Subcutaneous abdominal adipose tissue (tissue), 5 donors: ENCODE results near the gene IL1RAPL1.
"Not testable (repeated sequence)": the region's sequence is repeated elsewhere in the genome, so short reads cannot be mapped to it uniquely, and the experiment has no call there.

ENCODE experiments used
- H3K27ac ChIP-seq: one replicate; pipeline ENCODE4 v1.7.0; 2013; ENCODE audit warnings: low read depth, mild to moderate bottlenecking, inconsistent platforms, low read length, moderate library complexity
- H3K27me3 ChIP-seq, 5 donors: one replicate each; pipeline ENCODE4 v1.7.0; 2013; ENCODE audit warnings: low read length in 5 of 5, inconsistent platforms in 1 of 5; ENCODE audit not compliant: control insufficient read depth in 5 of 5, insufficient read depth in 4 of 5
- H3K36me3 ChIP-seq, 5 donors: one replicate each; pipeline ENCODE4 v1.7.0; 2013; ENCODE audit warnings: low read length in 5 of 5; ENCODE audit not compliant: control insufficient read depth in 5 of 5, insufficient read depth in 5 of 5
- H3K4me1 ChIP-seq, 5 donors: one replicate each; pipeline ENCODE4 v1.7.0; 2013; ENCODE audit warnings: low read length in 5 of 5, mild to moderate bottlenecking in 3 of 5, moderate library complexity in 1 of 5; ENCODE audit not compliant: control insufficient read depth in 5 of 5, insufficient read depth in 5 of 5
- H3K4me3 ChIP-seq, 5 donors: one replicate each; pipeline ENCODE4 v1.7.0; 2013; ENCODE audit warnings: low read length in 5 of 5, low read depth in 1 of 5
- H3K9ac ChIP-seq, 5 donors: one replicate each; pipeline ENCODE4 v1.7.0; 2013; ENCODE audit warnings: low read length in 5 of 5, mild to moderate bottlenecking in 4 of 5, moderate library complexity in 3 of 5
- H3K9me3 ChIP-seq, 5 donors: one replicate each; pipeline ENCODE4 v1.7.0; 2013; ENCODE audit warnings: low read length in 5 of 5; ENCODE audit not compliant: control insufficient read depth in 5 of 5
- donor health status: healthy.
- donor health status: healthy.
- donor health status: healthy.
- donor health status: healthy.
- donor health status: healthy.

IL1RAPL1 gene

GRCh38 chrX:29113221-29113620 is 526.0 kb downstream of the IL1RAPL1 start:
- peaks cover 0 to 3% (median 0%) of the 10 kb centered on the region in 5 donors for H3K27me3 ChIP-seq
- H3K36me3 ChIP-seq: no peaks in the 10 kb centered on the region
- no peaks in the 10 kb centered on the region for H3K9me3 ChIP-seq
- H3K4me3 ChIP-seq: no peak overlapping the region
- no peak overlapping the region for H3K27ac ChIP-seq
- H3K4me1 ChIP-seq: no peaks in the 10 kb centered on the region
- no peak overlapping the region for H3K9ac ChIP-seq

- H3K9ac ChIP-seq, H3K27ac ChIP-seq, H3K4me3 ChIP-seq, H3K27me3 ChIP-seq, H3K4me1 ChIP-seq, H3K36me3 ChIP-seq, H3K9me3 ChIP-seq: not testable (repeated sequence)
Observed at GRCh38 chrX:29122817-29123216, 535.6 kb downstream of the IL1RAPL1 start.

DNA sequence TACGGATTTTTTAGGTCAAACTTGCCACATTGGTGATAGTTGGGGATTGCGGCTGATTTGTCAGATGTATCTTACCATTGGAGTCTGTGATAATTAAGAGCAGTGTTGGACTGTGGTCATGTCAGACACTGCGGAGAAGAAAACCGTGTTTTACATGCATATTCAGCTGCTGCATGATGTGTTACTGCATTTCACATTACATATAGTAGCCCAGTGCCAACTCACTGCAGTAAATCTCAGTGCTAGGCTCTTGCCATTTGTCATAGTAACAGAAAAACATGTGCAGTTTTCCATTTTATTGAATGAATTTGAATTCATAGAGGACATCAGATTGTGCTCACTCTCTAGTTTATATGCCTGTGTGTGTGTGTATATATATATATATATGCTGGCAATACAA is 543.7 kb downstream of the IL1RAPL1 start:
- Histone ChIP-seq H3K4me3 (no peak overlapping the region), H3K27ac (no peak overlapping the region), H3K9ac (no peak overlapping the region), H3K36me3 (no peaks in the 10 kb centered on the region), H3K27me3 (no peaks in the 10 kb centered on the region), H3K9me3 (no peaks in the 10 kb centered on the region), H3K4me1 (no peaks in the 10 kb centered on the region)

DNA sequence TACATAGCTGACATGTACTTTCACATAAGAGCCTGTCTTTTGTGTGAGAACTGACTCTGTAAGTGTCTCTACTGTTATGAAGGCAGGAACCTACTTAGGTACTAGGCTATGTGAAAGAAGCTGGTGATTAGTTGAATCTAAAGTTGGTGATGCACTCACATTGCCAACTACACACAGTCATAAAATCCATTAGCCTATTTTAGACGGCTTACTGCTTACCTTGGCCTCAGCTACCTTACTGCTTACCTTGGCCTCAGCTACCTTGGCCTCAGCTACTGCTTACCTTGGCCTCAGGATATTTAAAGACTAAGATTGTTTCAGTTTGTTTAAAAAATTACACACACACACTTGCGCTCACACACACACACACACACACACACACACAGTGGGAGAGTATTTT is 549.7 kb downstream of the IL1RAPL1 start:
- H3K36me3 ChIP-seq: no peaks in the 10 kb centered on the region

DNA sequence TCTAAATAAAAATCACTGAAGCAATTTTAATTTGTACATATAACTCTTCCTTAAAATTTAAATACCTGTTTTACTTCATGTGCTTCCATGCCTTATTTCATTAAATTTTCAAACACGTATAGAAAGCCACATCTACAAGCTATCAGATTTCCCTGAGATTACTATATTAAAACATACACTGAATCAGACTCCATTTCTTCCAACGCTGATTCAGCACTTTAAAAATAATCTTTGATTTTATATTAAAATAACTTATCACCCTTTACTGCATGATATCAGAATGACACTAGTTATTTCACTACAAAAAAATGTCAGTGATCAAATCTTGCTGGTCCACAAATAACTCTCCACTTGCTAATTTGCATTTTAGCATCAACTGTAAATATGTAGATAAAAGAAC is 550.8 kb downstream of the IL1RAPL1 start:
- no peak overlapping the region for H3K4me3 ChIP-seq
- H3K9me3 ChIP-seq: no peaks in the 10 kb centered on the region
- no peaks in the 10 kb centered on the region for H3K36me3 ChIP-seq
- no peaks in the 10 kb centered on the region for H3K4me1 ChIP-seq
- no peaks in the 10 kb centered on the region for H3K27me3 ChIP-seq
- no peak overlapping the region for H3K27ac ChIP-seq
- no peak overlapping the region for H3K9ac ChIP-seq

More for the DNA sequence above, 549.7 kb downstream of the IL1RAPL1 start:
- Histone ChIP-seq H3K9me3 (no peaks in the 10 kb centered on the region), H3K4me1 (no peaks in the 10 kb centered on the region), H3K27me3 (no peaks in the 10 kb centered on the region), H3K27ac (no peak overlapping the region), H3K4me3 (no peak overlapping the region), H3K9ac (no peak overlapping the region)

DNA sequence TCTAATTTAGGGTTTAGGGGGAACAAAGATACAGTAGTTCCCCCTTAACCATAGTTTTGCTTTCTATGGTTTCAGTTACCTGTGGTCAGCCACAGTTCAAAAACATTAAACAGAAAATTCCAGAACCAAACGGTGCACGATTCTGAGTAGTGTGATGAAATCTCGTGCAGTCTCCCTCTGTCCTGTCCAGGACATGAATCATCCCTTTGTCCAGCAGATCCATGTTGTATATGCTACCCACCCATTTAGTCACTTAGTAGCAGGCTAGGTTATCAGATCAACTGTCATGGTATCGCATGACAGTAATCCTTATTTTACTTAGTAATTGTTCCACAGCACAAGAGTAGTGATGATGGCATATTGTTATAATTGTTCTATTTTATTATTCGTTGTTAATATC is 556.1 kb downstream of the IL1RAPL1 start:
- H3K36me3 ChIP-seq: no peaks in the 10 kb centered on the region
- H3K27me3 ChIP-seq: no peaks in the 10 kb centered on the region
- H3K4me1 ChIP-seq: no peaks in the 10 kb centered on the region
- no peak overlapping the region for H3K4me3 ChIP-seq
- no peak overlapping the region for H3K9ac ChIP-seq
- H3K27ac ChIP-seq: no peak overlapping the region
- H3K9me3 ChIP-seq: no peaks in the 10 kb centered on the region

- Histone ChIP-seq H3K27ac (no peak overlapping the region), H3K9me3 (no peaks in the 10 kb centered on the region), H3K36me3 (no peaks in the 10 kb centered on the region)
Observed at GRCh38 chrX:29143756-29144155, 556.5 kb downstream of the IL1RAPL1 start.

GRCh38 chrX:29145316-29145715 is 558.1 kb downstream of the IL1RAPL1 start:
- Histone ChIP-seq H3K4me3 (no peak overlapping the region), H3K9me3 (no peaks in the 10 kb centered on the region)

More at GRCh38 chrX:29143756-29144155, 556.5 kb downstream of the IL1RAPL1 start:
- H3K9ac ChIP-seq: no peak overlapping the region
- H3K27me3 ChIP-seq: no peaks in the 10 kb centered on the region
- no peaks in the 10 kb centered on the region for H3K4me1 ChIP-seq
- H3K4me3 ChIP-seq: no peak overlapping the region

GRCh38 chrX:29148511-29148910 is 561.3 kb downstream of the IL1RAPL1 start:
- no peaks in the 10 kb centered on the region for H3K9me3 ChIP-seq
- no peak overlapping the region for H3K9ac ChIP-seq
- no peak overlapping the region for H3K4me3 ChIP-seq
- H3K4me1 ChIP-seq: no peaks in the 10 kb centered on the region
- H3K36me3 ChIP-seq: no peaks in the 10 kb centered on the region
- no peaks in the 10 kb centered on the region for H3K27me3 ChIP-seq
- no peak overlapping the region for H3K27ac ChIP-seq

More at GRCh38 chrX:29145316-29145715, 558.1 kb downstream of the IL1RAPL1 start:
- Histone ChIP-seq H3K36me3 (no peaks in the 10 kb centered on the region), H3K27ac (no peak overlapping the region), H3K27me3 (no peaks in the 10 kb centered on the region), H3K4me1 (no peaks in the 10 kb centered on the region), H3K9ac (no peak overlapping the region)

GRCh38 chrX:29155286-29155685 is 568.0 kb downstream of the IL1RAPL1 start:
- Histone ChIP-seq H3K4me1 (no peaks in the 10 kb centered on the region), H3K27ac (no peak overlapping the region), H3K36me3 (no peaks in the 10 kb centered on the region), H3K27me3 (no peaks in the 10 kb centered on the region), H3K9ac (no peak overlapping the region), H3K4me3 (no peak overlapping the region), H3K9me3 (no peaks in the 10 kb centered on the region)

DNA sequence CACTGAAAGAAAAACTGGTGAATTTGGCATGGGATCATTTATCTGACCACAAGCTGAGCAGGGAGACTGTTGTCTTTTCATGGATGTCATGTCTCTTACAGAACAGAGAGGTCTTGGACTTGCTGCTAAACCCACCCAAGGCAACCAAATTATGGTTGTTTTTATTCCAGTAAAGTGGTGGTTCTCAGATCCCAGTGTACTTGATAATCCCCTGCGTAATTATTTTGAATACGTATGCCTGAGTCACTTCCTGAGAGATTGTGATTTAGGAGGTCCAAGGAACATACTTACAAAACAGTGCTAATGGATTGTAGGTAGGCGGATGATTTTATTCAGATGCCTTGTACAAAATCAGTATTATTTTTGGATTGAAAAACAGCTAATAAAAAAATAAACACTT is 585.6 kb downstream of the IL1RAPL1 start:
- Histone ChIP-seq H3K27me3 (no peaks in the 10 kb centered on the region), H3K9me3 (no peaks in the 10 kb centered on the region), H3K36me3 (no peaks in the 10 kb centered on the region), H3K4me3 (no peak overlapping the region), H3K9ac (no peak overlapping the region), H3K4me1 (no peaks in the 10 kb centered on the region), H3K27ac (no peak overlapping the region)
